GM12878 (cell line): ENCODE data around the gene USP11. TPM values are rescaled to one million over a fixed set of nuclear protein-coding genes. Genes with fewer than 3 reads are reported as not detected.

ENCODE experiments used
- CUX1 ChIP-seq: IDR thresholded peaks from 2 replicates; pipeline ENCODE4 v1.6.1; 2012; ENCODE audit warnings: improper control_type of control experiment, low read depth, low read length; ENCODE audit not compliant: insufficient replicate concordance
- PAX5 ChIP-seq: IDR thresholded peaks from 2 replicates; pipeline ENCODE4 v1.6.1; 2011; ENCODE audit warnings: low read depth, low read length, borderline replicate concordance
- polyA plus RNA-seq, 11 experiments: library from polyadenylated mRNA; depleted of rRNA in 4 of 11; unstranded in 6 of 11; stranded (reverse) in 5 of 11; fragments of >200 nt; fragmentation: Nextera tagmentation in 4 of 11; fragmentation: Illumina TruSeq in 1 of 11; extraction: Ambion mirVana in 4 of 11; extraction: Trizol in 1 of 11; gene quantifications; 1 replicate in 1 of 11; 2 replicates in 10 of 11; pipeline versions ENCODE4 v1.2.1 to v1.2.3, GENCODE V29; 2011 to 2016; ENCODE audit warnings: inconsistent platforms in 2 of 11, missing spikeins in 2 of 11, low read depth in 1 of 11
- small RNA-seq: library from RNA; depleted of rRNA; stranded (forward); fragments of <200 nt; gene quantifications from one replicate; pipeline ENCODE3, GENCODE V24; 2014
- total RNA-seq, 4 experiments: library from RNA; depleted of rRNA in 3 of 4; stranded (reverse); fragments of >200 nt in 3 of 4; fragmentation: Illumina TruSeq in 1 of 4; extraction: Trizol in 1 of 4; gene quantifications; 2 replicates each; pipeline versions ENCODE4 v1.2.1 to v1.2.3, GENCODE V29; 2013 to 2021

Gene USP11
- total and polyA plus RNA-seq, 10 of the 15 experiments (the other 5 are each of a cell fraction or from before 2014, with no cell fraction given): 3.3 to 44.0 (median 20.9) TPM

GRCh38 chrX:47297874-47298273 lies 65.1 kb downstream of the USP11 start (continued):
- TF ChIP-seq CUX1: no peak
- no peak for TF ChIP-seq PAX5

Small RNA genes lying within 50 kb of the gene (small RNA-seq; reads per million reads assigned to genes)
- gene RN7SL785P: not detected

Other genes starting within 250 kb of the USP11 start
- gene RGN, start 154.6 kb upstream of the USP11 start, total RNA-seq (2014; rRNA removed): not detected in 2 replicates
- not detected in 2 replicates for gene RGN, start 154.6 kb upstream of the USP11 start, total RNA-seq (2014; rRNA removed; fragmentation: Illumina TruSeq; extraction: Trizol)
- gene RGN, start 154.6 kb upstream of the USP11 start, total RNA-seq (2021): 0.13 and 0.15 TPM in 2 replicates
- gene RGN, start 154.6 kb upstream of the USP11 start, polyA plus RNA-seq (2011; rRNA removed): not detected in 2 replicates
- gene RGN, start 154.6 kb upstream of the USP11 start, polyA plus RNA-seq (2014; fragmentation: Illumina TruSeq; extraction: Trizol): not detected in 2 replicates
- not detected for gene RGN, start 154.6 kb upstream of the USP11 start, polyA plus RNA-seq (2014; fragmentation: Nextera tagmentation; extraction: Ambion mirVana)
- gene RGN, start 154.6 kb upstream of the USP11 start, polyA plus RNA-seq (2014; rRNA removed): not detected in 2 replicates
- not detected for gene RGN, start 154.6 kb upstream of the USP11 start, polyA plus RNA-seq (2016; fragmentation: Nextera tagmentation; extraction: Ambion mirVana)
- 179 and 202 TPM in 2 replicates for gene NDUFB11, start 88.3 kb upstream of the USP11 start, total RNA-seq (2014; rRNA removed)
- gene NDUFB11, start 88.3 kb upstream of the USP11 start, total RNA-seq (2014; rRNA removed; fragmentation: Illumina TruSeq; extraction: Trizol): 51.2 and 60.8 TPM in 2 replicates
- 101 and 106 TPM in 2 replicates for gene NDUFB11, start 88.3 kb upstream of the USP11 start, total RNA-seq (2021)
- 27.3 and 53.4 TPM in 2 replicates for gene NDUFB11, start 88.3 kb upstream of the USP11 start, polyA plus RNA-seq (2011; rRNA removed)
- 41.5 and 42.5 TPM in 2 replicates for gene NDUFB11, start 88.3 kb upstream of the USP11 start, polyA plus RNA-seq (2014; fragmentation: Illumina TruSeq; extraction: Trizol)
- 10 to 100 TPM; 16.1 to 44.5 TPM for gene NDUFB11, start 88.3 kb upstream of the USP11 start, polyA plus RNA-seq (2014; fragmentation: Nextera tagmentation; extraction: Ambion mirVana)
- 164 and 211 TPM in 2 replicates for gene NDUFB11, start 88.3 kb upstream of the USP11 start, polyA plus RNA-seq (2014; rRNA removed)
- 100 to 1,000 TPM; 197 to 199 TPM for gene NDUFB11, start 88.3 kb upstream of the USP11 start, polyA plus RNA-seq (2016; fragmentation: Nextera tagmentation; extraction: Ambion mirVana)
- gene RBM10, start 87.8 kb upstream of the USP11 start, total RNA-seq (2014; rRNA removed): 46.8 and 48.0 TPM in 2 replicates
- gene RBM10, start 87.8 kb upstream of the USP11 start, total RNA-seq (2014; rRNA removed; fragmentation: Illumina TruSeq; extraction: Trizol): 20.7 and 24.8 TPM in 2 replicates
- gene RBM10, start 87.8 kb upstream of the USP11 start, total RNA-seq (2021): 55.5 and 57.6 TPM in 2 replicates
- 7.8 and 16.0 TPM in 2 replicates for gene RBM10, start 87.8 kb upstream of the USP11 start, polyA plus RNA-seq (2011; rRNA removed)
- gene RBM10, start 87.8 kb upstream of the USP11 start, polyA plus RNA-seq (2014; fragmentation: Illumina TruSeq; extraction: Trizol): 10.4 and 22.5 TPM in 2 replicates
- gene RBM10, start 87.8 kb upstream of the USP11 start, polyA plus RNA-seq (2014; fragmentation: Nextera tagmentation; extraction: Ambion mirVana): 1 to 10 TPM; 1.4 to 4.4 TPM
- 34.9 and 40.2 TPM in 2 replicates for gene RBM10, start 87.8 kb upstream of the USP11 start, polyA plus RNA-seq (2014; rRNA removed)
- 10 to 100 TPM; 50.0 to 60.0 TPM for gene RBM10, start 87.8 kb upstream of the USP11 start, polyA plus RNA-seq (2016; fragmentation: Nextera tagmentation; extraction: Ambion mirVana)
- 228 and 255 TPM in 2 replicates for gene UBA1, start 39.2 kb upstream of the USP11 start, total RNA-seq (2014; rRNA removed)
- gene UBA1, start 39.2 kb upstream of the USP11 start, total RNA-seq (2014; rRNA removed; fragmentation: Illumina TruSeq; extraction: Trizol): 60.1 and 64.7 TPM in 2 replicates
- 296 and 314 TPM in 2 replicates for gene UBA1, start 39.2 kb upstream of the USP11 start, total RNA-seq (2021)
- 96.5 and 271 TPM in 2 replicates for gene UBA1, start 39.2 kb upstream of the USP11 start, polyA plus RNA-seq (2011; rRNA removed)
- gene UBA1, start 39.2 kb upstream of the USP11 start, polyA plus RNA-seq (2014; fragmentation: Illumina TruSeq; extraction: Trizol): 121 and 180 TPM in 2 replicates
- gene UBA1, start 39.2 kb upstream of the USP11 start, polyA plus RNA-seq (2014; fragmentation: Nextera tagmentation; extraction: Ambion mirVana): 10 to 100 TPM; 60.4 to 79.9 TPM
- 225 and 247 TPM in 2 replicates for gene UBA1, start 39.2 kb upstream of the USP11 start, polyA plus RNA-seq (2014; rRNA removed)
- gene UBA1, start 39.2 kb upstream of the USP11 start, polyA plus RNA-seq (2016; fragmentation: Nextera tagmentation; extraction: Ambion mirVana): 100 to 1,000 TPM; 208 to 229 TPM
- 45.6 and 45.7 TPM in 2 replicates for gene CDK16, start 14.3 kb upstream of the USP11 start, total RNA-seq (2014; rRNA removed)
- 32.0 and 32.1 TPM in 2 replicates for gene CDK16, start 14.3 kb upstream of the USP11 start, total RNA-seq (2014; rRNA removed; fragmentation: Illumina TruSeq; extraction: Trizol)
- gene CDK16, start 14.3 kb upstream of the USP11 start, total RNA-seq (2021): 63.5 and 64.5 TPM in 2 replicates
- 36.5 and 75.1 TPM in 2 replicates for gene CDK16, start 14.3 kb upstream of the USP11 start, polyA plus RNA-seq (2011; rRNA removed)
- 41.4 and 50.7 TPM in 2 replicates for gene CDK16, start 14.3 kb upstream of the USP11 start, polyA plus RNA-seq (2014; fragmentation: Illumina TruSeq; extraction: Trizol)
- gene CDK16, start 14.3 kb upstream of the USP11 start, polyA plus RNA-seq (2014; fragmentation: Nextera tagmentation; extraction: Ambion mirVana): 1 to 10 TPM; 2.4 to 4.1 TPM
- gene CDK16, start 14.3 kb upstream of the USP11 start, polyA plus RNA-seq (2014; rRNA removed): 57.1 and 64.1 TPM in 2 replicates
- 10 to 100 TPM; 43.7 to 52.7 TPM for gene CDK16, start 14.3 kb upstream of the USP11 start, polyA plus RNA-seq (2016; fragmentation: Nextera tagmentation; extraction: Ambion mirVana)
- 0.06 and 0.16 TPM in 2 replicates for gene ZNF157, start 137.6 kb downstream of the USP11 start, total RNA-seq (2014; rRNA removed)
- gene ZNF157, start 137.6 kb downstream of the USP11 start, total RNA-seq (2014; rRNA removed; fragmentation: Illumina TruSeq; extraction: Trizol): 0.14 and 0.18 TPM in 2 replicates
- 0.11 TPM in 1 of 2 replicates, not detected in the other for gene ZNF157, start 137.6 kb downstream of the USP11 start, total RNA-seq (2021)
- gene ZNF157, start 137.6 kb downstream of the USP11 start, polyA plus RNA-seq (2011; rRNA removed): 0.08 and 0.23 TPM in 2 replicates
- 0.16 TPM in 2 replicates for gene ZNF157, start 137.6 kb downstream of the USP11 start, polyA plus RNA-seq (2014; fragmentation: Illumina TruSeq; extraction: Trizol)
- gene ZNF157, start 137.6 kb downstream of the USP11 start, polyA plus RNA-seq (2014; fragmentation: Nextera tagmentation; extraction: Ambion mirVana): under 1 TPM in 1 of 2 experiments, not detected in 1; 0.05 TPM
- gene ZNF157, start 137.6 kb downstream of the USP11 start, polyA plus RNA-seq (2014; rRNA removed): 0.13 TPM in 1 of 2 replicates, not detected in the other
- gene ZNF157, start 137.6 kb downstream of the USP11 start, polyA plus RNA-seq (2016; fragmentation: Nextera tagmentation; extraction: Ambion mirVana): under 1 TPM in 1 of 2 experiments, not detected in 1; 0.16 TPM